Measurements from ENCODE around the gene GOPC.

Gene GOPC

GRCh38 chr6:117515326-117515725, 87.0 kb downstream of the GOPC start:
- no peak for DNase-seq

DNA sequence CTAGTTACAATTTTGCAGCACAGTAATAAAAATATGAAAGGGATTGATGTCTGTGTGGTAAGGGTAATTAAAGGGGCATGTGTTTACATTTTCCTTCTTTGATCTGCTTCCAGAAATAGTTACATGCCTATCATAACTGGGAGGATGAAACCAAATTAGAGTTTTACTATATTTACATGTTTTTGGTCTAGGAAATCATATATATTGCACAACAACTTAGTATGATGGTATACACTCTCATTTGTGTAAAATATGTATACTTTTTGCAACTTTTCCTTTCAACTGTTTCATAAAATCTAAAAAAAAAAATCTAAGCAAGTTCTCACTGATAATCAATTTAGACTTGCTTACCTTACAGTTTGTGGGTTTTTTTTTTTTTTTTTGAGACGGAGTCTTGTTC, 87.7 kb downstream of the GOPC start:
- DNase-seq: no peak

GRCh38 chr6:117513778-117514365, 88.4 kb downstream of the GOPC start:
- no peak for DNase-seq

GRCh38 chr6:117512987-117513573, 89.2 kb downstream of the GOPC start:
- no peak for DNase-seq

GRCh38 chr6:117512056-117512828, 90.1 kb downstream of the GOPC start:
- no peak for DNase-seq
